ENCODE results near the gene EPHA4. TPM values are rescaled to one million over a fixed set of nuclear protein-coding genes. Genes with fewer than 3 reads are reported as not detected.

The EPHA4 gene
- total and polyA plus RNA-seq, 12 donors = 3.4 to 51.3 (median 18.6) TPM

- Histone ChIP-seq H3K9me3 (peaks cover 0 to 4% (median 0%) of the 10 kb centered on the region in 11 donors), H3K4me3 (no peak overlapping the region), H3K36me3 (no peaks in the 10 kb centered on the region), H3K27ac (no peak overlapping the region), H3K27me3 (no peaks in the 10 kb centered on the region), H3K4me1 (no peaks in the 10 kb centered on the region)
- ATAC-seq (peak in 1 of 8 donors; percentile 20), DNase-seq (no peak)
- no peak for TF ChIP-seq CTCF (IDR thresholded peaks at IDR 0.05)
- intact Hi-C loops (cut with DNase I) = no loop called here
- 67 to 79% methylated on average over 5 of the region's 5 CpGs for WGBS, 2 donors
Observed at GRCh38 chr2:221380062-221380461, 192.0 kb downstream of the EPHA4 start.

- Histone ChIP-seq H3K27ac (no peak overlapping the region), H3K36me3 (no peaks in the 10 kb centered on the region), H3K4me1 (no peaks in the 10 kb centered on the region), H3K9me3 (peaks cover 0 to 4% (median 0%) of the 10 kb centered on the region in 11 donors), H3K27me3 (no peaks in the 10 kb centered on the region), H3K4me3 (no peak overlapping the region)
- 59 to 82% methylated on average over 2 of the region's 2 CpGs for WGBS, 2 donors
- TF ChIP-seq CTCF (IDR thresholded peaks at IDR 0.05) = no peak
- intact Hi-C loops (cut with DNase I) = no loop called here
- DNase-seq = no peak
- ATAC-seq = no peak
Observed at GRCh38 chr2:221377597-221377996, 194.5 kb downstream of the EPHA4 start.

- Histone ChIP-seq H3K27me3 (no peaks in the 10 kb centered on the region), H3K4me1 (no peaks in the 10 kb centered on the region), H3K9me3 (peaks cover 0 to 4% (median 0%) of the 10 kb centered on the region in 11 donors), H3K4me3 (no peak overlapping the region), H3K36me3 (no peaks in the 10 kb centered on the region), H3K27ac (no peak overlapping the region)
- ATAC-seq (no peak), DNase-seq (no peak)
- WGBS, 2 donors = 97 to 98% methylated on average over 2 of the region's 2 CpGs
- TF ChIP-seq CTCF (IDR thresholded peaks at IDR 0.05) = no peak
- intact Hi-C loops (cut with DNase I) = no loop called here
Observed at GRCh38 chr2:221377066-221377465, 195.0 kb downstream of the EPHA4 start.

- TF ChIP-seq CTCF (IDR thresholded peaks at IDR 0.05) = no peak
- intact Hi-C loops (cut with DNase I) = no loop called here
- DNase-seq (no peak), ATAC-seq (no peak)
- Histone ChIP-seq H3K27ac (no peak overlapping the region), H3K4me3 (no peak overlapping the region), H3K36me3 (no peaks in the 10 kb centered on the region), H3K27me3 (peaks cover 0 to 6% (median 0%) of the 10 kb centered on the region in 7 donors), H3K4me1 (peaks cover 0 to 9% (median 0%) of the 10 kb centered on the region in 9 donors), H3K9me3 (peaks cover 0 to 4% (median 0%) of the 10 kb centered on the region in 11 donors)
- WGBS, 2 donors = 93 to 95% methylated on average over 9 of the region's 9 CpGs
Observed at GRCh38 chr2:221374234-221374633, 197.9 kb downstream of the EPHA4 start.
